Inflammatory macrophage treated with lipopolysaccharide for 4 hours (primary cell): ENCODE measurements around the gene PDE7B.

Source experiments
- DNase-seq: peaks from one replicate; pipeline ENCODE4 v3.0.0-alpha.2; 2020

The PDE7B gene

DNA sequence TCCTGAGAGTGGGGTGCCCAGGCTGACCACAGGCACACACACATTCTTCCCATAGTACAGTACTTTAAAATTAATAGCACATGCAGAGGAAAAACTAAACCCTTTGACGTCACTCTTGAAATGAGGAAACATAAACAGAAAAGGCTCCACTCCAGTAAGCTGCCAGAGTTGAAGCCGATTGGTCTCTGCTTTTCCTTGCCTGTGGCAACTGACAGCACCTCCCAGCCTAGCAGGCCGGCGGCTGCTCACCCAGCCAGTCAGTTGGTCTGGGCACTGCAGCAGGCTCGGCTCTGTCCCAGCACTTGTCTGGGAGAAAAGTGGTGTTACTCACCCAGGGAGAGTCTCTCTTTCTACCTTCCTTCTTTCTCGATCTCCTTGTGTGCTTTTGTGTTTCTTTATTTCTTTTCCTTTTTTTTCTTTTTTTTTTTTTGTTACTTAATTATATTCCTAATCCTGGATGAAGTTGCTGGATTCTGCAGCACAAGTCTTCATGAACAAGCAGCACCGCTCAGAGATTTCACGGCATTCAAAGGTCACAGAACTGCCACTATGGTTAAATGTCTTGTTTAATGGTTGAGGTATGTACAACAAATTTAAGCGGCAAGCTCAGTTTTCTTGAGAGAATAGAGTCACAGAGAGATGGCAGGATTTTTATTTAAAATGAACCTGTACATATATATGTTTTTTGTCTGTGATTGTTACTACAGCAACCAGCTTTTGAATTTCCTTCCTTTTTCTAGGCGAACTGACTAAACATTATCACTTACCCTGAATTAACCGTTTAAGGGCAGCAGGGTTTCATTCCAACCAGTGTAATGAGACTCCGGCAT lies at the start of gene PDE7B:
Gene PDE7B (plus strand): TSS at position 260 of the 830 bp plus-strand sequence.
- peak; percentile 89 for DNase-seq

DNA sequence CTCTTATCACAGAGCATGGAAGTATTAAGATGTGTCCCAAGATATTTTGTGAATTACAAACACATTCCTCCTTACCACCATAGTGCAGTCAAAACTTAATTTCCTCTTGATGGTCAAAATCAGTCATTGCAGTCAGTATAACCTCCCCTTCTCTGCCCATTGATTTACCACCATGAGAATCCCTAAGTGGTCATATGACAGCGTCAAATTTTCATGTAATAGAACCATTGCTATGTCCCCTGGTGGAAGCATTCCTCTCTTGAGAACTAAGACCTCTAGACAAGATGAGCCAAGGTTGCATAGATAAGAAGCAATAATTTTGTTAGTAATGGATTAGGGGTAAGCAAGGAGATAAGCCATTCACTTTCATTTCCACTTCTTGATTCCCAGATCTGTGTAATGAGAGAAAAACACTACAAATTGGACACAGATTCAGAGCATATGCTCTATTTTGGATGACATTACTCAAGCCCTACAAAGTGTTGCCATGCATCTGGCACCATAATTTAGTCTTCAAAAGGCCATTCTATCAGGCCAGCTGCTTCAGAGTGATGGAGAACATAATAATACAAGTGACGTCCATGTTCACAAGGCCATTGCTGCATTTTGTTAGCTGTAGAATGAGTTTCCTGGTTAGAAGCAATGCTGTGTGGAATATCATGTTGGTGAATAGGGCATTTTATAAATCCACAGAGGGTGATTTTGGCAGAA lies 49.6 kb upstream of the PDE7B start:
- DNase-seq = no peak

DNA sequence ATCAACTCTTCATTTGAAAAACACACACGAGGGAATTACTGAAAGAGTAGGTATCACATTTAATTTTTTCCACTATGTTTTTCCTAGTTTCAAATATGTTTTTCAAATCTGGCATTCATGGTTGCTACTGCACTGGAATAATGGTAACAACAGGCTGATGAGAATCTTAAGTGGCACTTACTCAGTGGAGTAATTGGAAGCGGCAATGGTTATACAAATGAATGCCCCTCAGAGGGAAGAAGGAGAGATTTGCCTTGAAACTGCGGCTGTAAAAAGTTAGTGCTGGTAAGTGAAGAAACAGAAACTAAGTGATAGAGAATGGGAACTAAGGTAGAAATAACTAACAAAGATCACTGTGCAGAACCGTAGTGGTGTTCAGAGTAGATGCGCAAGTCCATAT lies 41.0 kb upstream of the PDE7B start:
- no peak for DNase-seq

DNA sequence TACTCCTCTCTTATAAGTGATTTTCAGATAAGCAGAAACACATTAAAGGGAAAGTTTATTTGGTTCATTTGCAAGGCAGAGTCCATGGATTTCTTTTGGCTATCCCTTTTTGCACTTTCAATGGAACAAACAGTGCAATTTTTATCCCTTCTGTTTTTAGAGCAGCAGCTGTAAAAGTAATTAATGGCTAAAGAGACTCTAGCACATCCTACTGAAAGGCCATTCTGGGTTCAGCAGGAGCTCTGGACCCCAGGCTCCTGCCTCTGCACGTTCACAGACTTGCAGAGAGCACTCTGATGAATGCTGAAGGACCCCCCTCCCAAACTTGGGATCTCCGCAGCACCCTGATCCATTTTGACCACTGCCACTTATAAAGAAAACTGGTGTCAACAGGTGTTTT lies 40.3 kb upstream of the PDE7B start:
- no peak for DNase-seq

DNA sequence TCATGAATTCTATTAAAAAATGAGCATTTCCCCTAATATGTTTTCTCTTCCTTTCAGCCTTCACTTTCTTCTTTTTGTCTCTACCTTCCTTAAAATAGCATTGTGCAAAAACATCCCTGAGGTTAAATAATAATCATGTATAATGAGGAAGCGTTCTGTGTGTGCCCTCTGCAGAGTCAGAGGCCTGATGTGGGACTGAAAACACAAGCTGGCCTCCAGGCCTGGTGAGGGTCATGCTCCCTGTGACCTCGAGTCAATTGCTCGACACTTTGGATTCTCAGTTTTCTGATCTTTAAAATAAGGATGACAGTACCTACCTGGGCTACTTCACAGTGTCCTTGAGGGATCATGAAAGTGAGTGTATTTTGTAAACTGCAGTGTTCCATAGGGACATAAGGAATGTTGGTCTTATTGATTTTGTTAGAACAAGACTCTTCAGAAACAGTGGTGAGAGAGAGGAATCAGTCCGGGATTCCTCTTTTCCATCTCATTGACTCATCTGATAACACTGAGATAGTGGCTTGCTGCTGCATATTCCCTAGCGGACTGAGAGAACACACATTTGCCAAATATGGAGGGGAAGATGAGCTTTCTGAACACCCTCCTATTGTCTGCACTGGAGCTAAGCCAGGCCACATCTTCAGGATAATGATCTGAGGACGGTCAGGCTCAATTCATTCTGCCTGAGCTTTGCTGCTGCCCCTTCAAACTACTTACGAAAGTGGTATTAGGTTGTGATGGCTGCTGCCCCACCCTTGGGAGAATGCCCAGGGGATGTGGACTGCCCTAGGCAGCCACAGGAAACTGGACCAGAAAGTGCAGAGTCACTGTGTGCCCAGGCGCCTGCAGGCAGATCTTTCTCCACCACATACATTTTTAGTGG lies 39.6 kb upstream of the PDE7B start:
- DNase-seq = peak; percentile 8

DNA sequence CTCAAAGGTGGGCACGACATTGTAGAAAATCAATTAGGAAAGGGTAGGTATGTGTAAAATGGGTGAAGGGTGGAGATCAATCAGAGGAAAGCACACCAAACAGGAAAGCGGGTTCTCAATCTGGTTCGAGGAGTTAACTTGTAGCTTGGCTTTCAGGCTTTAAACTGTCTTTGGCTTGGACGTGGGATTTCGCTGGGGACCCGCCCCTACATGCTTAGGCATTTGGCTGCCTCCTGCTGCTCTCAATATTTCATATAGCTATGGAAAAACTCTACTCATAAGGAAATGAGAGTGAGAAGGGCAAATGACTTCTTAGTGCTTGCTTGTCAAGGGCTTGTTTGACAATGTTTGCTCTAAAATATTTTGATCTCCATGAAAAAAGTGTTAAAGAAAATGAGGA lies 38.1 kb upstream of the PDE7B start:
- no peak for DNase-seq

DNA sequence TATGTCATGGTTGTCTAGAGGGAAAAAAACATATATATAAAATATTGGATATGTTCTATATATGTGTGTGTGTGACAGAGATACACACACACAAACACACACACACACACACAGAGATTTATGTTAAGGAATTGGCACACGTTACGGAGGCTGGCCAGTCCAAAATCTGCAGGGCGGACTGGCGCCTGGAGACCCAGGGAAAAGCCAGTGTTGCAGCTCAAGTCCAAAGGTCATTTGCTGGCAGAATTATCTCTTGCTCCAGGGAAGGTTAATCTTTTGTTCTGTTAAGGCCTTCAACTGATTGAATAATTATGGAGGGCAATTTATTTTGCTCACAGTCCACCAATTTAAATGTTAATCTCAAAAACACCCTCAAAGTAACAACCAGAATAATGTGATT lies 37.5 kb upstream of the PDE7B start:
- no peak for DNase-seq

DNA sequence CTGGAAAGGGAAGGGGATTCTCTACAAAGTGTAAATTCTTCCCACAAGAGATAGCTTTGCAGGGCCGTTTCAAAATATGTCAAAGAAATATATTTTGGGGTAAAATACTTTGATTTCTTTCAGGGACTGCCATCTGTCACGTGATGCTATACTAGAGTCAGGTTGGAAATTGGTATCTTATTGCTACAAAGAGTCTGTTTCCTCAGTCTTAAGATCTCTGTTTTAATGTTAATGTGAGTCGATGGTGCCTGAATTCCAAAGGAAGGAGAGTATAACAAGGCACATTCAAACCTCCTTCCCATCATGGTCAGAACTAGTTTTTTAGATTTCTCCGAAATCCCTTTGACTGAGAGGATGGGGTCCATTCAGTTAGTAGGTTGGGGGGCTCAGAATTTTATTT lies 36.3 kb upstream of the PDE7B start:
- no peak for DNase-seq

DNA sequence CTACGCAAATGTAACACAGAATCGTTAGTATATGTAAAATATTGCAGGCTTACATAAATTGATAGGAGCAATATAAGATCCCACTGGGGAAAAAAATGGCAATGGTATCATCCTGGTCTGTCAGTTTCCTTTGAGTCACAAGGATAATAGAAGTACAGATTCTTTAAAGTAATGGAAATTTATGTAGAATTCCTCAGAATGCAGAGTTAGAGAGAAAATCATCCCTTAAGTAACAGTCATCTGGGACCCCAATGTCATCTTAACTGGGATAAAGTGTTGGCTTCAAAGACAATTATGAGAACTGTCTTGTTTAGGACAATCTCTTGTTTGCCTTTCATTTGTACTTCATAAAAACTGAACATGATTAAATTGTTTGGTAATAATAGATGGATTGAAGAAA lies 34.5 kb upstream of the PDE7B start:
- no peak for DNase-seq

DNA sequence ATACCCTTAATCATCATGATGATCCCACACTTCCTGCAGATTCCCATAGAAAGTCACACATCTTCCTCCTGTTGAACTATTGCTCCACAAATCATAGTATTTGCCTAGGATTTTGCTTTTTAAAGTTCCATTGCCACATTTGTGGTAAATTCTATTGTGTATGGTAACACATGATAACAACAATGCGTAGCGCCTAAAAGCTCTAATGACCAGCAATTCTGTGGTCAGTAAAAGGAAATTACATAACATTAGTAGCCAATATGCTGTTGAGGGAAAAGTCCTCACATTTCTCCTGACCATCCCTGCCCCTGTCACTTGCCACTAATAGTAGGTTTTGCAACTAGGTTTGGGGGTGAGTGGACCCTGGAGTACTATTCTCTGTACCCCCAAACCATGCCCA lies 31.8 kb upstream of the PDE7B start:
- peak; percentile 71 for DNase-seq

DNA sequence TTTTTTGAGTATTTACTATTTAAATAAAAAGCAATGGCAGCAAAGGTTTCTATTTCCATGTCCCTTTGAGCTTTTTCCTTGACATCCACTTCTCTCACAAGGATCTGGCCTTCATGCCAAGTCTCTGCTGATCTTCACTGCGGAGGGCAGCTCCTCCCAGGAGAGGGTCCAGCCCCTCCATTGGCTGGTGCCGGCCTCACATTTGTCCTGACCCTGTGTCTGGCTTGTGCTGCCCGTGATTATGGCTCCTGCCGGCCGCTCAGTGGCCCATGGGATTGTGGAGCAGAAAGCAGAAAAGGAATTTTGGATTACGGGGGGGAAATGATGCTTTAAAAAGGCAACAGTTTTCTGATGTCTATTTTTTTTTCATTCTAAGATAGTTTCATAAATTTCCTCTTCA lies 31.2 kb upstream of the PDE7B start:
- no peak for DNase-seq

DNA sequence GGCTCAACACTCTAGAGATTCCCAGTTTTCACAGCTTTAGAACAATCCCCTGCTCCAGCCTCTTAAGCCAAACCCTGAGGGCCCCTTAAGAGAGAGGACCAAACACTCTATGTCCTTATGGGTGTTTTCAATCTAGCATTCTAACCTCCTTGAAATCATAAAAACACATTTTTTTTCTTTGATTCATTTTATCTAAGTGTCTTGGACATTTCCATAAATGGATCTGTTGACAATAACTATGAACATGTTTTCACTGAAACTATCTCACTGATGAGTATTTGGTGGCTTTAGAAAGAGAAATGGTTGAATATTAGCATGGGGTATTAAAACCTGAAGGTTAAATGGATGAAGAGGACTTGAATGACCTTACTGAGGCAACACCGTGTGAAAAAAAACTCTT lies 27.6 kb upstream of the PDE7B start:
- DNase-seq = no peak

DNA sequence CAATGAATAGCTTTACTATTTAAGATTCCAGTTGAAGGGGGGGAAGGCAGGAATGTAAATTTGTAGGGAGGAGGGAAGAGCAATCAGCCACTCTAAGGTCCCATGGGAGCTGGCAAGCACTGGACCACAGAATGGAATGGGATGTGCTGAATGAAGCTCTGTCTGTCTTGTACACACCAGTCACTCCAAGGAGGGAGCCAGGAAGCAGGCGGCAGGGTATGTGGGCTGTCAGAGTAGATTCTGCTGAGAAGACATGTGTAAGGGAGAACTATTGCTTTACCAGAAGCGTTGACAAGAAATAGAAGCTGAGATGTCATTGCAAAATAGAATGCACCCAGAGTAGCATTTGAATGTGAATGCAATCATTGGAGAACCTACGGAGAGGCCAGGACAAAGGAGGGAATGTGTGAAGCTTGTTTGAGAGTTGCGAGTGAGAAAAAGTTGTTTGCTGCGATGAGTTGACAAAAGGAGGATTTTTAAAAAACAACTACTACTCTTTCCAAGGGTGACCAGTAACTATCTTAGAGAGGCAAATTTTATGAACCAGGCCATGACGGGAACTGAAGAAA lies 25.2 kb upstream of the PDE7B start:
- DNase-seq = no peak

DNA sequence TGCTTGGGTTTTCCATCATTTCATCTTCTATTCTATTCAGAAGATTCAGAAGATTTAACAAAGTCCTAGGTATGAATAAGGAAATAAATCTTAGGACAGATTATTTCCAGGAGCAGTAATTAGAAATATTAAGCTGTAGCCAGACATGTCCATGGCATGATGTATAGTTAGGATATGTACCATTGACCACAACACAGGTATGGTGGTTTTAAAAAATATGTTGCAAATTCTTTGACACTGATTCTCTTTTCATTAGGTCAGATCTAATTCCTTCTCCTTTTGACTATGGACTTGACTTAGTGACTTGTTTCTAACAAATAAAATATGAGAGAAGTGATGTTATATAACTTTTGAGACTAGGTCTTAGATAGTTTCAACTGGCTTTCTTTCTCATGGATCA lies 23.5 kb upstream of the PDE7B start:
- no peak for DNase-seq

DNA sequence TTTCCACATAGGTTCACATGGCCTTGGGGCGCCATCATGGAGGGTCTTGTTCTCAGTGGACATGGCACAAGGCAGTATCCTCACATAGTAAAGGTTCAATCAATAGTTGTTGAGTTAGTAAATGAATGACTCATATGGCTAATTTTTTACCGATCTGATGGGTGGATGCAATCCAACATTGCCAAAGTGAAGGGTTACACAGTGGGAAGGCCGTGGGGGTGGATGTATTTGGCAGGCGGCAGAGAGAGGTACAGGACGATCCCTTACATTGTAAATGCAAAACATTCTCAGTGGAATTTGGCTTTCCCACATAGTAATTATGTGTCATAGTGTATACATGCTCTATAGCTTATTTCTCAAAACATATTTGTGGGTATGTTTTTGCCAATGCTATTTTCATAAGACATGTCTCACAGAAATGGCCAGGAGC lies 21.0 kb upstream of the PDE7B start:
- DNase-seq = no peak

DNA sequence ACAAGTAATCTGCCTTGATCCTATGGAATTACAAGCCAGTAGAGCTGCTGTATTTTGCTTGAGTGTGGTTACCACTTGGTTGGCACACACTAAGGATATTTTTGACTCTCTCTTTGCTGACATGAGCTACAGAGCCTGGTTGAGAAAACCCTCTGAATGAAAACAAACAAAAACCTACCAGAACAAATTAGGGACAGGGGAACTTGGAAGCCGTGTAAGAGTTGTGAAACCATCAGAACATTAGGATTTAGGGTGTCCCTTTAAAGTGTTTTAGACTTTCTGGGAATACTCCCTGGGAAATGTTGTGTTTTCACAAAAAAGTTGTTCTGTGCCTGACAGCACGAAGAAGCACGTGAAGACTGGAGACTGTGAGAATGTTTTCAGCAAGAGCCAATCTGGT lies 20.5 kb upstream of the PDE7B start:
- no peak for DNase-seq

DNA sequence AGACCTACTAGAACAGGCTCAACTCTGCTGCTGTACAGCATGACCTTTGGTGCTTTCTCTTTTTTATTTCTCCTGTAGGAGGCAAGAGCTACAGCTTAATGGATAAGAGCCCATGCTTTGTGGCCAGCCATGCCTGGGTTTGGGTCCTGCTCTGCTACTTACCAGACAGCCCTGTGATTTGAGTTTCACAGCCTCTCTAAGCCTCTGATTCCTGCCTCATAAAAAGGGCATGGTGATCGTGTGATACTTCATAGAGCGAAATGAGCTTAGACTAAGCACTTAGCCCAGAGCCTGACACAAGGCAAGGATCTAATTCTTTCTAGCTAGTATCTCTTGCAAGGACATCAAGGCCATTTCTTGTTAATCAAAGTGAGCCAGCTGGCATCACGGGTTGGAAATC lies 19.3 kb upstream of the PDE7B start:
- DNase-seq = no peak

DNA sequence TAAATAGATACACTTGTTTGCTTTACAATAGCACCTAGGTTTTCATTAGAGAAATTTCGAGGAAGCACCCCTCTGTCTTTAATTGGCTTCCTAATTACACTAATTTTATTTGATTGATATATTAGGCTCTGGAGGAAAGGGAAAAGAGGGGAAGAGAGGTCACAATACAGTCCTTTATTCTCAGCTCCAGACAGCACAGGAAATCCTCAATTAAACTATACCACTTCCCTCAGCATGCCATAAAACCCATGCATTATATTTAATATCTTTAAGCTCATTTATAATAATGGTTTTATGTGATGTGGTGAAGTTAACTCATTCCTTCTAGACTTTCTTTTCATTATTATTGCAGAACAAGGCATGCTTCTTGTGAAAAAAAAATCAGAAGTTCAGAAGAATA lies 17.7 kb upstream of the PDE7B start:
- no peak for DNase-seq

DNA sequence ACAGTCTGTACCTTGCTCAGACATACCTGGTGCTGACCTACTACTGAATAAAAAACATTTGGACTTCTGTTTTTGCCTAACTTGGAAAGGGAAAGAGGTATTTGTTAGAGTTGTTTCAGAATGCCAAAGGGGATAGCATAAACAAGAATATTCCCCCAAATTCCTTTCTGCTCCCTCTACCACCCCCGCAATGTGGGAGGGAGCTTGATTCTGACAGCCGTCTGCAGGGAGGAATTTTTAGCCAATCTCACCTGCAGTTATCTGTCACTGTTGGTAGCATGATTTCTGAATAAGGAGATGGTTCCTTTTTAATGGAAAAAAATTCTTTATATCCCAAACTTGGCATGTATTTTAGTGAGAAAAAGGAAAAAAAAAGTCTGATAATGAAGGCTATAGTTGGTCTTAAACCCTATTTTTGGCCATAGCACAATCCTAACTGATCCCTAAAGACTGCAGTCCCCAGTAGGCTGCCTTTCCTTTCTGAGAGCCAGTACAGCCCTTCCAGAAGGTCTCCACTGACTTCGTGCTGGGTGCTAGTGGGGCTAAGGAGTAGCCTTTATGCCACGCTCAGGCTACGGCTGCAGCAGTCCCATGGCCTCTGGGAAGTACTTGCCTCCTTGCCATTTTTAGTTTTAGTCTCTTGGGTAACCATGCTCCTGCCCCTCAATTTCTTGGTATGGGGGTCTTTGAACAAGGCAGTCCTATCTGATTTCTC lies 13.6 kb upstream of the PDE7B start:
- DNase-seq = no peak

DNA sequence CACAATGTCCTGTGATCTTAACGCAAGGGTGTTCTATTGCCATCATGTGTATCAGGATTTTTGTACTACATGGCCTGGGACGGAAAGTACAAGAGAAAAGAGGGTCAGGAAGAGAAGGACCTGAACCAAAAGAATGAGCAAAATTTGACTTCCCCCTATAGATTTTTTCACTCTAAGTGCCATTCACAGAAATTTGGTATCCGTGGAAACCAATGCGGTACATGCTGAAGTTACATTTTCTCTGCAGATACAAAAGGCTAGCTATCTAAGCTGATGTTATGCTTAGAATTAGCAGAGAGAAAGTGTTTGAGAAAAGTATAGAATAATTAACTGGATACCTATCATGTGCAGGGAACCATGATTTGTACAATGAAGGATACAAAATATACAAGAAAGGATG lies 12.4 kb upstream of the PDE7B start:
- no peak for DNase-seq

DNA sequence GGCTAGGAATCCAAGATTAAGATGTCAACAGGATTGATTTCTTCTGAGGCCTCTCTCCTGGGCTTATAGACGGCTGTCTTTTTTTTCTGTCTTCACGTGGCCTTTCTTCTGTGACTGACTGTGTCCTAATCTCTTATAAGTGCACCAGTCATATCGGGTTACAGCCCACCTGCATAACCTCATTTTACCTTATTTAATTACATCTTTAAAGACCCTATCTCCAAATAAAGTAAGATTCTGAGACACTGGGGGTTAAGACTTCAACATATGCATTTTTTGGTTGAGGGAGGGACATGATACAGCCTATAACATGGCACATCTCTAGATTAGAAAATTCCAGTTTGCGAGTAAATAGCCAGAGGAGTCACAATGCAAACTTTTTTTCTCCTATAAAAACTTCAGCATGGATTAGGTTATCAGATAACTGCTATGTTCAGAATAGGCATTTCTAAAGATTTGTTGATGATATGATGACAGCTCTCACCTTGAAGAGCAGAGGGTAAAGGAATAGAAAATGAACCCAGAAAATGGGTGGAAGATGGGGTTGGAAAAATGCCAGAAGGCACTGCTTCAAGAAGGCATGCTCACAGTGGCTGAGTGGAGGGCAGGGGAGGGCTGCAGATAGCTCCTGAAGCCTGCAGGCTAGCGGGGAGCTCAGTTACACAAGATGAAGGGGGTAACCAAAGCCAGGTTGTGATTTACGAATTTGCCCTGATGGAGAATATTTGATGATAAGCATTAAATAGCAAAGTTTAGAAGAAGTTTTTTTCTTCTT lies 8.7 kb upstream of the PDE7B start:
- no peak for DNase-seq

DNA sequence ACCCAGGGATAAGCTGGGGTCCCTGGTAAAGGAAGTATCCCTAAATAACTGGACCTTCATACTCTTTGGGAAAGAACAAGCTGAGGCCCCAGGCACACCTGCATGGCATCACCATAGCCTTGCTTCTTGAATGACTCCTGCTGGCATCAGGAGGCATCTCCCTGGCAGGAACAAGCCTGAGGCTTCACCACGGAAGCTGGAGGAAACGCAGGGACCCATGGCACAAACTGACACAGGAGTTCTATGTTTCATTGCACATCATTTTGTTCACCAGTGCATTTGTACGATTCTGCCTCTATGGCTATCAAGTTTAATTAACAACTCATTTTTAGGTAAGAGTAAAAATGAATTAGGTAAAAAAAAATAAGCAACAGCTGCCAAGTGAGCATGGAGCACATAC lies 619 bp upstream of the PDE7B start:
- DNase-seq = no peak
